GM20431 (cell line): ENCODE results near the gene USH1C.

Source experiments
- in situ Hi-C: fragments of 300-500 bp; cut with MseI, MboI; formaldehyde crosslinking; loops from one replicate; pipeline ENCODE4 v1.15.0; 2020; ENCODE audit warnings: low sequenced_read_pairs; ENCODE audit not compliant: unreplicated experiment

Gene USH1C

GRCh38 chr11:17510507-17511206, 33.6 kb downstream of the USH1C start:
- in situ Hi-C loops = loop anchor here (25.0 kb wide), 1 partner anchor 723 kb away; no protein-coding TSS in a partner anchor

GRCh38 chr11:17508791-17509190, 35.4 kb downstream of the USH1C start:
- in situ Hi-C loops = loop anchor here (10.0 to 25.0 kb wide), 3 partner anchors 114 to 721 kb away; no protein-coding TSS in a partner anchor

DNA sequence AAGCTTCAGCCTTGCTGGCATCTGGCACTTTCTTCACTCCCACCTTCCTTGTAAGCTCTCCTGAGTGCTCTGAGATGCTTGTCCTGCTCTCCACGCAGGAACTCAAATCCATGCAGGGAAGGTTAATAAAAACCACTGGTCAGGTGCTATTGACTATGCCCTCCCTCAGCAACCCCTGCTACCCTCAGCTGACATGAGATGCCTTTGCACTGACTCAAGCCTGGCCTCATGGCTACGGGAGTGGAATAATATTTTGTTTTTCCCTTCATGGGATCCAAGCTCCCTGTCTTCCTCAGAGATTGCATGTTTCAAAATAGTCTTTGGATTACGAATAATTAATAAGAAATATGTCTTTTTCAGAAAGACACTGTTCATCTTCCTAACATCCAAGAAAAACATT, 35.9 kb downstream of the USH1C start:
- in situ Hi-C loops = loop anchor here (10.0 to 25.0 kb wide), 3 partner anchors 114 to 721 kb away; no protein-coding TSS in a partner anchor

DNA sequence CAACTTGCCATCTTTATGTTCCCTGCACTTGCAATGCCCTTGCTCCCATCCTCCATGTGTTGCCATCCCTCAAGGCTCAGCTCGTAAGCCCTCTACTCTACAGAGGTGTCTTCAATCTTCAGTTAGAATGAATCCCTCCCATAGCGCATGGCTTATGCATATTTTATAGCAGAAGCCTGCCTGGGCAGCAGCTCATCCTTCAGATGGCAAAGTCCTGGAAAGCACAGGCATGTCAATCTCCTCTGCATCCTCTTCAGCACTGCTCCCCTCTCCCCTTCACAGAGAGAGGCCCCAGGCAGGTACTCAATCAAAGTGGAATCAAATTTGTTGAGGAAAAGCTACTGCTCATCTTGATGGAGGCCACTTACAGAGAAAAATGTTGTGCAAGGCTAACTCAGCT, 36.4 kb downstream of the USH1C start:
- in situ Hi-C loops = loop anchor here (10.0 to 25.0 kb wide), 3 partner anchors 113 to 720 kb away; no protein-coding TSS in a partner anchor

GRCh38 chr11:17506942-17507341, 37.3 kb downstream of the USH1C start:
- in situ Hi-C loops = loop anchor here (10.0 to 25.0 kb wide), 3 partner anchors 112 to 720 kb away; no protein-coding TSS in a partner anchor

GRCh38 chr11:17506314-17506713, 37.9 kb downstream of the USH1C start:
- in situ Hi-C loops = loop anchor here (10.0 to 25.0 kb wide), 3 partner anchors 112 to 719 kb away; no protein-coding TSS in a partner anchor

GRCh38 chr11:17505146-17505545, 39.1 kb downstream of the USH1C start:
- in situ Hi-C loops = loop anchor here (10.0 to 25.0 kb wide), 3 partner anchors 110 to 718 kb away; no protein-coding TSS in a partner anchor

DNA sequence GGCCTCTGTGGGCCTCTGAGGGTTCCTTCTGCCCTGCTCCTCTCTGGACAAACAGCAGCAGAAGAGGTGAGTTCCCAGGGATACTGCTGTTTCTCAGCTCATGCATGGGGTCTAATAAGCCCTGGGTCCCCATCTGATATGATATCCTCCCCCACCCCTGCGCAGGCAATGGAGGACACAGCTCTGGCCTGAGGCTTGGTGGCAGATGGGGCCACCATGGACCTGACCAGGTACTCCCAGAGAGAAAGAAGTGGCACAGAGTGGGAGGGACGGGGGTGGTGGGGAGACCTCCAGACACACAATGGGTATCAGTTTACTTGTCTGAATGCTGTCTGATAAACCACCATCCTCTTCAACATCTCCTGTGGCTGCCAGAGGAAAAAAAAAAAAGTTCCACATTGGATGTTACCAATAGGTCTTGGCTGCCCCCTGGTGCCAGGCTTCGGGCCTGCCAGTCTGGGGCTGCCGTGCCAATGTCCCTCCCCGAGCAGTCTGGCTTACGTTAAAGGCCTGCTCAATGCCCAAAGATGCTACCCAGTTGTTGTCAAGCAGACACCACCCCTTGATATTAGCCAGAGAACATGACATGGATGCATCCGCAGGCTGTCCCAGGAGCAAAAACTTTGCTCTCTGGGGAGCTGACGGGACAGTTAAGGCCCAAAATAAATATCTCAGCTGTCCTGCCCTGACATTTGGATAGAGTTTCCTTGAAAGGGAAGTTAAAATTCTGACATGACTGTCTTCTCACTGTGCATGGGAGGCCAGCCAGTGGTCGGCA, 39.7 kb downstream of the USH1C start:
- in situ Hi-C loops = loop anchor here (10.0 to 25.0 kb wide), 3 partner anchors 110 to 717 kb away; no protein-coding TSS in a partner anchor

DNA sequence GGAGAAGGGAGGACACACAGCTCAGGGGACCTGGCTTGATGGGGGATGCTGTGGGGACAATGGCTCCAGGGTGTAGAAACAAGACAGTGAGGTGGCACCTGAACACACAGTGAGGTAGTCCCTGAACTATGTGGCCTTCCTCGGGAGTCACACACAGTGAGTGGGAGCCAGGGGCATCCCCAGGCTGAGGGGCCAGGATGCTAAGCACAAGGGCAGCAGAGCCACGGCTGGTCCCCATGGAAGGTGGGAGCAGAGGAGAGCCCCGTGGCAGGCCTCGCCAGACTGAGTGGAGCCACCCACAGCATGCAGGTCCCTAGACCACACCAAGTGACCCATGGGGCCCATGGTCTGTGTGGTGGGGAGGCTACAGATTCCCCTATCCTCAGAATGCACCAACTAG, 41.6 kb downstream of the USH1C start:
- in situ Hi-C loops = loop anchor here (10.0 to 25.0 kb wide), 3 partner anchors 108 to 715 kb away; no protein-coding TSS in a partner anchor

- in situ Hi-C loops = loop anchor here (10.0 to 25.0 kb wide), 3 partner anchors 106 to 713 kb away; no protein-coding TSS in a partner anchor
Observed at GRCh38 chr11:17500673-17501072, 43.5 kb downstream of the USH1C start.

DNA sequence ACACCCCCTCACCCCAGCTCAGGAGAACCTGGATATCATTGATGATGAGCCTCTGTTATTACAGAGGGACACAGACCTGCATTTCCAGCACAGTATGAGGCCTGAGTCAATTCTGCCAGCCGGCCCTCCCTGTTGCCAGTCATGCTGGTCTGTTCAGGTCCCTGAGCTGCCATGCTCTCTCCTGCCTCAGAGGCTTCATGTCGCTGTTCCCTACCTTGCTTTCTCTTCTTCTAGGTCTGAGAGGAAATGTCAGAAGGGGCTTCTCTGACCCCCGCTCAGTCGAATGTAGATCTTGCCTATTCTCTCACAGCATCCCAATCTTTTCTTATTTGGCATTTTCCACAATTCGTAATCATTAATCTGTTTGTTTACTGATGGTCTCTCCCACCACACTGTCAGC, 45.7 kb downstream of the USH1C start:
- in situ Hi-C loops = no loop called here

DNA sequence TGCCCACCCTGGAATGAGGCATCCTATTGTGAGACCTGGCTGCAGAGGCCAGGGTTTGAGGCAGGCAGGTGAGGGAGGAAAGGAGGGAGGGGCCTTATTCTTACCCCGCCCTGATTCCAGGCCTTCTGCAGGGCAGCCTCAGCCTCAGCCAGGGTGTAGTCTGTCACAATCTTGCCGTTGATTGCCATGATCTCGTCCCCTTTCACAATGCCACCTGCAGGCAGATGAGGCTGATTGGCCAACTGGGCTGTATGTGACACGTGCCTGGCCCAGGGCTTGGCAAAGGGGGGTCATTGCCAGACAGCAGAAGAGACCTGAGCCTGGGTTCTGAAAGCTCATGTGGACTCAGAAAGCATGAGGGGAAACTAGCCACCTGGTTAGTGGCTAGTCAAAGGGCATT, 46.2 kb downstream of the USH1C start:
- in situ Hi-C loops = no loop called here

DNA sequence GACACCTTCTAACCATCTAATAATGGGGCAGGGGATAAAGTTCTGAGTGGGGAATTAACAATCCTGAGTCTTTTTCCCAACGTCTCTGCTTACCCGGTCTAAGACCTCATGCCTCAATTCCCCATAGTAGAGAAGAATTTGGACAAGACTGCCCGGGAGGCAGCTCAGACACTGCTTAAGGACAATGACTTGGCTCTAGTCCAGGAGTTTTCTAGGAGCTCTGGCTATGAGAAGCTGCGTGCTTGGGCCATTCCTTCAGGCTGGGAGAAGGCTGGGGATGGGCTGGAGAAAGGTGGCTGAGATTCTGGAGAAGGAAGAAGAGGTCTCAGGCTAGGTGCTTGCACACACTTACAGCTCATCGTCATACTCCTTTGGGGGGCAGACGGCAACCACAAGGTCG, 47.8 kb downstream of the USH1C start:
- in situ Hi-C loops = no loop called here

GRCh38 chr11:17494019-17494418, 50.2 kb downstream of the USH1C start:
- in situ Hi-C loops = no loop called here

GRCh38 chr11:17490938-17491337, 53.3 kb downstream of the USH1C start:
- in situ Hi-C loops = no loop called here

GRCh38 chr11:17490232-17490631, 54.0 kb downstream of the USH1C start:
- in situ Hi-C loops = no loop called here

GRCh38 chr11:17489751-17490150, 54.5 kb downstream of the USH1C start:
- in situ Hi-C loops = no loop called here

DNA sequence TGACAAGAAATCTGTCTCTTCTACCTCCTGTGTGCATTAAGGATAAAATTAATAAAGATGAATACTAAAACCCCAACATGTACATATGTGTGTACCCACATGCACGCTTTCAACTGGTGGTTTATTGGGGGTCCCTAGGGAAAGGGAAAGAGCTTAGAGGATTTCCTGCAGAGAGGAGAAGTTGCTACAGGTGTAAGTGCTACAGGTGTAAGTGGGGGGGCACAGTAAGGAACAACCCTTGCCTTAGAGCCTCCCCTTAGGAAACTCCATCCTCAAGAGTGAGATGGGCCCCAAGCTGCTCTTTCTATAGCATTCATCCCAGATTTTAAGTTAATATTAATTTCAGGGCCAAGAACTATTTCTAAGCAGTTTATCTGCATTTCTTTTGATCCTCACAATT, 55.7 kb downstream of the USH1C start:
- in situ Hi-C loops = no loop called here

GRCh38 chr11:17486646-17487045, 57.6 kb downstream of the USH1C start:
- in situ Hi-C loops = no loop called here

GRCh38 chr11:17483505-17483904, 60.7 kb downstream of the USH1C start:
- in situ Hi-C loops = no loop called here

- in situ Hi-C loops = no loop called here
Observed at GRCh38 chr11:17481905-17482304, 62.3 kb downstream of the USH1C start.
